LoVo (cell line): ENCODE measurements around the gene RAI1.
"Not testable (repeated sequence)": the region's sequence is repeated elsewhere in the genome, so short reads cannot be mapped to it uniquely, and the experiment has no call there.

Source experiments
- DNase-seq: peaks from one replicate; pipeline ENCODE4 v3.0.0-alpha.2; 2016; ENCODE audit warnings: low spot score

The RAI1 gene

DNA sequence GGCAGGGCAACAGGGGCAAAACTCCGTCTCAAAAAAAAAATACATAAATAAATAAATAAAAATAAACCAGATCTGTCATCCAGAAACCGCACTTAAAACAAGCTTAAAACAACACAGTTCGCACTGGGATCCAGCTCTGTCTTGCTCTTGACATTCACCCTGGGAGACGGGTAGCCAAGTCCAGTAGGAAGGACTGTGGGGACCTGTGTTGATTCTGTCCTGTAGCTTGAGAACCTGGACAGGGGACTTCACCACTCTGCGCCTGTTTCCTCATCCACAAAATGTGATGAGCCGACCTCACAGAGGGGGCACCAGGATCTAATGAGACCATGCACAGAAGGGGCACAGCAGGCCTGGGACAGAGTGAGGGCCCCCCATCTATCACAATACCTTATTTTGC, 1.5 kb upstream of the RAI1 start:
- DNase-seq = no peak

DNA sequence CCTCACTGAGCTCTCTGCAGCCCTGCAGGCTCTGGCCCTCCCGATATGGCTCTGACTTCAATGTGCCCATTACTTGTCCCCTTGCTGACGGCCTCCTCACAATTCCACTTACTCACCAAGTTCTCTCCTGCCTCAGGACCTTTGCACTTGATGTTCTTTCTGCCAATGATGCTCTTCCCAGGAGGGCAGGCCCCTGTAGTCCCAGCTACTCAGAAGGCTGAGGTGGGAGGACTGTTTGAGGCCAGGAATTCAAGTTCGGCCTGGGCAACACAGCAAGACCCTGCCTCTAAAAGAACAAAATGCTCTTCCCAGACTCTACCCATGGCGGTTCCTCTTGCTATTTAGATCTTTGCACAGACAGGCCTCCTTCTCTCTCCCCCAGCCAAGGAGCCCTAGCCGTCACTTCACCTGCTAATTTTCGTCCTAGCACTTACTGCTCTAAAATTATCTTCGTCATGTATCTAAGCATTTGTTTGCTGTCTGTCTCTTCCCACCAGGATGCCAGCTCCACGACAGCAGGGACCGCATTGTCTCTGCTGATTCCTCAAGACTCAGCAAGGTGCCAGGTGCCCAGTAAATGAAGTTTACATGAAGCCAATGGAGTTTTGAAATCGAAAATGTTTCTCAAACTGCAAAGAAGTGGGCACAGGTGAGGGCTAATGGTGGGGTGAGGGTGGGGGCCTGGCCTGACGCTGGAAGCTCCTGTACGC, 626 bp upstream of the RAI1 start:
- no peak for DNase-seq

DNA sequence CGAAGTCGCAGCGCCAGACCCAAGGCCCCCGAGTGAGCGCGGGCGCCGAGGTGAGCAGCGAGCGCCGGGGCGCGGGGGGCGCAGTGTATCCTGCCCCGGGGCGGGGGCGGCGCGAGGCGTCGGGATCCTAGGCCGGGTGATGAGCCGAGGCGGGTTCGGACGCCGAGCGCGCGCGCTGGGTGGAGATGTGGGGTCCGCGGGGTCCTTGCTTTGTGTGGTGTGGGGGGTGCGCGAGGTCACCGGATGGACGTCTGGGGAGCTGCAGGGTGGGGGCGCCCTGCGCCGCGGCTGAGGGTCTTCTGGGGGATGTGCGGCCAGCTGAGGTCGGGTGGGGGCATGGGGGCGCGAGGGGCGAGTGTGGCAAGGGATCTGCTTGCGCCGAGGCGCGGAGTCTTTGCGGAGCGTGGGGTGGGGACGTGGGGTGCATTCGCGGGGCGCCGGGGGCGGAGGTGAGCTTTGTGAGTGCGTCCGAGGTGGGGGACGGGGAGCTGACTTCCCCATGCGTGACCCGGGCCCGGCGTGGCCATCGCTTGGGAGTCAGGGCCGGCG, 560 bp downstream of the RAI1 start:
- no peak for DNase-seq

DNA sequence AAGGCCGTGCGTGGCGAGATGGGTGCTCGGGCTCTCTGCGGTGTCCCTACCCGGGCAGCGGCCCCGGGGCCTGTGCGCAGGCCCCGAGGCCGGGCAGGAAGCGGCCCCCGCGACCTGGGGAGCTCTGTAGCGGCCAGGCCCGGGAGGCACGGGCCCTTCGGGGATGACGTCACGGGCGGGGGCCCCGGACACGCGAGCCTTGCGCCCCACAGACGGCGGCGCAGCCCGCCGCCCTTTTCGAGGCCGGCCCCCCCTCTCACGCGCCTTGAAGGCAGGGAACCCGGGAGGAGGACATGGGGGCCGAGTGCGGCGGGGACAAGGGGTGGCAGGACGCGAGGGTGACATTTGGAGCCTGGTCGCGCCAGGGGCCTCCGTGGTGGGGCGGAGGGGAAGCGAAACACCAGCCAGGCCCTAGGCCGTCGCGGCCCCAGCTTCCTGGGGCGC, 1.1 kb downstream of the RAI1 start:
- peak; percentile 8 for DNase-seq

DNA sequence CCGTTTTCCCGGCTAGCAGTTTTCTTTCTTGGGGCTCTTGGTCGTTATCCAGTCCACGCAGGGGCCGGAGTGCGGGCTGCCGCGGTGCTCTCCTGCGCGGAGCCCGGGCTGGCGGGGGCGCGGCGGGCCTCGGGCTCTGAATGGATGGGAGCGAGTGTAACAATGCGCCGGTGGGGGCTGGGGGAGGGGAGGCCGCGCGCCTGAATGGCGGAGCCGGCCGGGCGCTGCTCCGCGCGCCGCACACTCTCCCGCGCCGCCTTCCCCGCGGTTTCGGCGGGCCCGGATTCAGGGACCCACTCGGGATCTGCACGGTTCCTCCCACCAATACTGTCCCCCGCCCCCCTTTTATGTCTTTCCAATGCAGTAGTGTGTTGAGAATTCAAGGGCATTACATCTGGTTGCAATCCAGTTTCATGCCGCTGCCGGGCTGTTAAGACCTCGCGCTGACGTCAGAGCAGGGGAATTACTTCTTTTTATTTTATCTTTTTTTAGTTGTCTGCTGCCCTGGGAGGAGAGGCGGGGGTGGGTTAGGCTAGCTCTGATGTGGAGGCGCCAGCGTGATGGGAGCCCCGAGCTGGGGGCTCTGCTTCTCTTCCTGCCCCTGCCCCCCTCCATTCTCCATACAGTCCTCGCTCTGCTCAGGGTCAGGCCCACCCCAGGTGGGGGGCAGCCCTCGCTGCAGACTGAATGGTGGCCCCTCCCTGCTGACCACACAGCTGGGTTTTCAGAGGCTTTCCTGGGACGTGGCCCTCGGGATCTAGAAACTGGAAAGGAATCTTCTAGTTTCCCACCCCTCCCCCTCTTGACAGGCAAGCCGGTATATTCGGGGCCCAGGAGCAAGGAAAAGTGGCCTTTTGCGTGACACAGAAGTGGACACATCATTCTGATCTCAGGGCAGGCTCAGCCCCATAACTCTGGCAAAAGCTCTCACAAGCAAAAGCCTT, 1.8 kb downstream of the RAI1 start:
- peak; percentile 52 for DNase-seq

DNA sequence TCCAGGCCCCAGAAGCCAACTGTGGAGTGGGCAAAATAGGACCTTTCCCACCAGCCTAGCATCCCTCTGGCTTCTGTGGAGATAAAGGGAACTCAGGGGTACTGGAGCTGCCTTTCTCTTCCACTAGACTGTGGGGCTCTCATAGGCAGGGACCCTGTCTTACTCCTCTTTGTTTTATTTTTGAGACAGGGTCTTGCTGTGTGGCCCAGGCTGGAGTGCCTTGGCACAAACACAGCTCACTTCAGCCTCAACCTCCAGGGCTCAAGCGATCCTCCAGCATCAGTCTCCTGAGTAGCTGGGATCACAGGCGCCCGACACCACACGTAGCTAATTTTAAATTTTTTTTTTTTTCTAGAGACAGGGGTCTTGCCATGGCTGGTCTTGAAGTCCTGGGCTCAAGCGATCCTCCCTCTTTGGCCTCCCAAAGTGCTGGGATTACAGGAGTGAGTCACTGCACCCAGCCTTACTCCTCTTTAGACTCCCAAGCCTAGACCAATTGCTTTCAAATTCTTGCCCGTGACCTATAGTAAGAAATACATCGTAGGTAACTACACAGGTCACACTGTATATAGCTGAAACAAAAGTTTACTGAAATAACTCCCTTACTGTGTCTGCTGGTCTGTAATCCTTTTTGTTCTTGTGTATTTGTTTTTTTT, 2.6 kb downstream of the RAI1 start:
- DNase-seq = no peak

DNA sequence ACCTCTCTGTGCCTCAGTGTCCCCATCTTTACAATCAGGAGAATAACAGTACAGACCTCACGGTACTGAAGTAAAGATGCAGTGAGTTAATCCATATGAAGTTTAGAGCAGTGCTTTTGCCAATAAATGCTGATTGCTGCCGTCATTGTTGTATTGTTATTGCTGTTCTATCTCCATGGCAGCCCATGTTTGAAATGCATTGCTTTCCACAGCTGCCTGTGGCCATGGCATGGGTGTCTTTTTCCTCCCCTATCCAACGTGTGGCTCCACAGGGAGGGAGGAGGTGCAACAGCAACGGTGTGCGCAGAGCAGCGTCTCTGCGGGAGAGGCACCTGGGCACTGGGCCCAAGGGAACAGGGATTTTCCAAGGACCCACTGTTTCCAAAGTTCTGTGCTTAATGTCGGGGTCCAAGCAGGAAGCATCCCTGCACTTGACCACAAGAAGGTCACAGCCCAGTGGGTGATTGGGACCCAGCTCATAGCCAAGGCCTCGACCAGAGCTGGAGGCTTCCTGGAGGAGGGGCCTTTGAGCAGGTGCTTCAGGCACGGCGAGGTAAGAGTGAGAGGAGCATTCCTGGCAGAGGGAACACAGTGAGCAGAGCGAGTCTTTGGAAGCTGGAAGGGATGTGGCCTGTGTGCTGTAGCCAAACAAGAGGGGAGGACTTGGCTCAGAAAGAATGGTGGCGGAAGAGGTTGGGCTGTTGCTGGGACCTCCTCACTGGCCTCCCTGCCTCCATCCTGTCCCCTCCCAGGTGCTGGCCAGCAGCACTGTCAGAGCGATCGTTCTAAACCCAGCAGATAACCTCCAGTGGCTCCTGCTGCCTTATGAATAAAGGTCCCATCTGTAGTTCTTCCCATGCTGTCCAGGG, 3.9 kb downstream of the RAI1 start:
- DNase-seq = no peak

DNA sequence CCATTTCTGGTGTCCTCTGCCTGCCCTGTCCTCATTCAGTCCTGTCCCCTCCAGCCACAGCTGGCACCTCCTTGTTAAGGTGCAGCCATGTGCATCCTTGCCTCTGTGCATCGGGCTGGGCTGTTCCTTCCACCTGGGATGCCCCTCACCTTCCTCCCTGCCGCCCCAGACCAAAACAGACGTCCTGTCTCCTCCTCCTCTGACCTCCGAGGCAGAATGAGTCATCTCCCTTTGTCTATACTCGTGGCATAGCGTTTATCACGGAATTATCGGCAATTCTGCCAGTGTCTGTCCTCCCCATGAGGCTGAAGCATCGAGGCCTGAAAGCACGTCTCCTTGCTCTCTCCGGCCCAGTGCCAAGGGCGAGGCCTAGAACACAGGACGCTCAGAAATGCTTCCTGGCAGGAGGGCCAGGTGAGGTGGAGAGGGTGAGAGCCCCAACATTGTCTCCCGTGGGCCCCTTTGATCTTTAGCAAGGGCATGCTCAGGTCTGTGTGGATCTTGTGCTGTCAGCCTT, 4.6 kb downstream of the RAI1 start:
- DNase-seq = peak; percentile 41

DNA sequence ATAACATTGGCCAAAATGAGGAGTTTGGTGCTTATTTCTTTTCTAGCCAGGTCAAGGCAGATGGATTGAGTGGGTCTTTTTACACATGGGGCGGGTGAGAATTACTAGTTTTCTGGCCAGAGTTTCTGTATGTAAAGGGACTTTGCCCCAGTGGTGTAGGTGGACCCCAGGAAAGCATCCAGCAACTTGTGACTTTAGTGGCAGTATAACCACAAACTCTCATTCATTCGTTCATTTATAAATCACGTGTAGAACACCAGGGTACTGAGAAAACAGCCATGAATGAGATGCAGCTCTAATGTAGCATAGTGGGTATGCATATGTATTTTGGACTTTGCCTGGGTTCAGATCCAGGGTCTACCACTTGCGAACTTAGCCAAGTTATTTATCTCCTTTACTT, 8.1 kb downstream of the RAI1 start:
- no peak for DNase-seq

DNA sequence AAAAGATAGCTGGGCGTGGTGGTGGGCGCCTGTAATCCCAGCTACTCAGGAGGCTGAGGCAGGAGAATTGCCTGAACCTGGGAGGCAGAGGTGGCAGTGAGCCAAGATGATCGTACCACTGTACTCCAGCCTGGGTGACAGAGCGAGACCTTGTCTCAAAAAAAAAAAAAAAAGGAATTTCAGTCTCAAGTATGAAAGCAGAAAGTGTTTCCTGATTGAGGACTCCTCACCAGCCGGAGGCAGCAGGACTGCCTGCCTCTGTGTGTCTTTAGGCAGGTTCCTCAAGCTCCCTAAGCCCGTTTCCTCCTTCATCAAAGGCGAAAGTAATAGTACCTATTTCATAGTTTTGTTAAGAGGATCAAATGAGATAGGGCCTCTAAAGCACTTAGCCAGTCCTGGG, 9.0 kb downstream of the RAI1 start:
- DNase-seq = not testable (repeated sequence)

DNA sequence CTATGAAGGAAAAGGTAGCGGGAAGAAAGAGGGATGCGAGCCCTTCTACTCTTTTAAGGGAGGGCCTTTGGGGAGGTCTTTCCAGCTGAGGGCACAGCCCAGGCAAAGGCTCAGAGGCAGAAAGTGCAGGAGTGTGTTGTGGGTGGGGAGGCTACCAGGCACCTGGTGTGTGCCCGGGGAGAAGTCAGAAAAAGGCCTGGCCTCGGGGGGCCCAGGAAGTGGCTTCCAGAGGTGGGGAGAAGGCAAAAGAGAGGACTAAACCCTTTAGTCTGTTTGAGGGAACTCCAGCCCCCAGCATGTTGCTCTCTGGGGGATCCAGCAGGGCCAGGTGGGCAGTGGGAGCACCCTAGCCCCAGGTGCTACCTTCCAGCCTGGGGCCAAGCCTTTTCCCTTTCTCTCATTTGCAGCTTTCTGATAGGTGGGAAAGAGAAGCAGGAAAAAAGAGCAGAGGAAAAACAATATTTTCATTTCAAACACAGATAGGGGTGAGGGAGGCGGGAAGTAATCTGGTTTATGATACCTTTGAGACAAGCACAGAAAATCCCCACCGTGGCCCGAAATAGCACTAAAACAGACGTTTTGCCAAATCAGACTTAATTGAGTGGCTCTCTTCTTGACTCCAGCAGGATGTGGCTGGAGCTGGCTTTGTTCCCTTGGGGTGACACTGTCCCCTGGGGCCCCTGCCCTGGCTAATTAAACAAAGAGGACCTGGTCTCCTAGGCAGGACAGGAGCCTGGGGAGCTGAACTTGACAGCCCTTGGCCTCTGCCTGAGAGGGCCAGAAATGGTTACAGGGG, 10.4 kb downstream of the RAI1 start:
- no peak for DNase-seq

DNA sequence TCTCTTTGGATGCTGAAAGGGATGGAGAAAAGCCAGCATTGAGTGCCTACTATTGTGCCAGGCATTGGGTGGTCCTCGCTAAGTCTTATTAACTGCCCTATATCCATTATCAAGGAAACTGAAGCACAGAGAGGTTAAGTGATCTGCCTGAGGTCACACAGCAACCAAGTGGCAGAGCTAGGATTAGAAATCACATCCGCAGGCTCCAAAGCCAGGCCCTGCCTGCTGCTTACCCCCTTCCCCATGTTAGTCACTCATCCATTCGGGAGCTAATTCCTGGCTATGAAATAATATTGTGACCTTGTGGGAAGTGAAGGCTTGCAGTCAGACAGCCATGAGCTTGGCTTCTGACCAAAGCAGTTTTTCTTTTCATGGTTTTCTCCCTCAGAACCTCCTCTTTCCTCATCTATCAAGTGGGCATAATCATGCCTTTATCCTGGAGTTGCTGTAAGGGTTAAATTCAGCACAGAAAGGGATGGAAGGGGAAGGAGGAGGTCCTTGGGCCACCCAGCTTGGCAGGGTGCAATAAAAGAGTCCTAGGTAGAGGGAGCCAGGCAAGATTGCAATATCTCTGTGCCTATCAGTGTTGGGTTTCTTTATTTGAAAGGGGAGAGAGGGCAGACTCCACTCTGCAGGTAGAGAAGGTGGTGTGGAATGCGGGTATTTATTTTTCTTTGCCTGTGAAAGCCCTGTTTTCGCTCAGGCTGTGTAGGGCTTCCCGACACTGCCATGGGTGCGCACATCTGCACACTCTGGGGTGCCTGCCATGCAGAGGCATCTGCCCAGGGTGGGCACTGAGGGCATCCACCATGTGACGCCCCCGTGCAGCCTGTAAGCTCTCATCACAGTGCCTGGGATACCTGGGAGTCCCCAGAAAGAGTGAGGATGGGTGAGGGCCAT, 11.3 kb downstream of the RAI1 start:
- no peak for DNase-seq

DNA sequence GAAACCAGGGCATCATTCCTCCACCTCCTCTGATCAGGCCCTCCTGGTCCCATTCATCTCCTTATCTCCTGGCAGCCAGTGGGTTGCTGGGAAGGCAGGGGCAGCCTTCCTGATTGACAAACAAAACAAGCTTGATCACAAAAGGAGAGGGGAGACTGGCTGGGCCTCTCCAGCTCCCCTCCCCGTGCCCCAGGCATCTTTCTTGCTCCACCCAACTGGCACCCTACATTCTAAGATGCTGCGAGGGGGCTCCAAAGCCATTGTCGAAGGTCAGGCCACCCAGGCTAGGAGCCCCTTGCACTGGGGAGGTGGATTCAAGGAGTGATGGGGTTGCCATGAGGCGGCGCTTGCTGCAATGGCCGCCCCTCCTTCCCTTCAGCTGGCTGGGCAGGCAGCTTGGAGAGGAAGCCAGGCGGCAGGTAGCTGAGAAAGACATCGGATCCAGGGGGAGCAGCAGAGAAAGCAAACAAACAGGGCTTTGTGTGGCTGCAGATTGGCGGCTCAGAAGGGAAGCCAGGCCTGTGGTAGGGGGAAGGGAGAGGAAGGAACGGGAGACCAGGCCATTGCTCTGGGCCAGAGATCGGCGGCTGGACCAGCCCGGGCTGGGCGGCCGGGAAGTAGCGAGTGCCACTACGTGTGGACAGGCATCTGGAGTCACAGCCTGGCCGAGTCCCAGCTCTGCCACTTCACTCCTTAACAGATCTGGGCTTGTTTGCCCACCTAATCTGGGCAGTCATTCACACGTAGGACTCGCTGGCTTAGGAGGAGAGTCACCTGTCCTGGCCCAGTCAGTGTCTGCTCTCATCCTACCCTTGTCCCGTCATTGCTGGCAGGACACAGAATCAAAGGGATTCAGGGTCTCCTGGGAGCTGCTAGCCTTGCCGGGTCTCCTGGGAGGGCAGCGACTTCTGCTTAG, 12.3 kb downstream of the RAI1 start:
- DNase-seq = peak; percentile 6

DNA sequence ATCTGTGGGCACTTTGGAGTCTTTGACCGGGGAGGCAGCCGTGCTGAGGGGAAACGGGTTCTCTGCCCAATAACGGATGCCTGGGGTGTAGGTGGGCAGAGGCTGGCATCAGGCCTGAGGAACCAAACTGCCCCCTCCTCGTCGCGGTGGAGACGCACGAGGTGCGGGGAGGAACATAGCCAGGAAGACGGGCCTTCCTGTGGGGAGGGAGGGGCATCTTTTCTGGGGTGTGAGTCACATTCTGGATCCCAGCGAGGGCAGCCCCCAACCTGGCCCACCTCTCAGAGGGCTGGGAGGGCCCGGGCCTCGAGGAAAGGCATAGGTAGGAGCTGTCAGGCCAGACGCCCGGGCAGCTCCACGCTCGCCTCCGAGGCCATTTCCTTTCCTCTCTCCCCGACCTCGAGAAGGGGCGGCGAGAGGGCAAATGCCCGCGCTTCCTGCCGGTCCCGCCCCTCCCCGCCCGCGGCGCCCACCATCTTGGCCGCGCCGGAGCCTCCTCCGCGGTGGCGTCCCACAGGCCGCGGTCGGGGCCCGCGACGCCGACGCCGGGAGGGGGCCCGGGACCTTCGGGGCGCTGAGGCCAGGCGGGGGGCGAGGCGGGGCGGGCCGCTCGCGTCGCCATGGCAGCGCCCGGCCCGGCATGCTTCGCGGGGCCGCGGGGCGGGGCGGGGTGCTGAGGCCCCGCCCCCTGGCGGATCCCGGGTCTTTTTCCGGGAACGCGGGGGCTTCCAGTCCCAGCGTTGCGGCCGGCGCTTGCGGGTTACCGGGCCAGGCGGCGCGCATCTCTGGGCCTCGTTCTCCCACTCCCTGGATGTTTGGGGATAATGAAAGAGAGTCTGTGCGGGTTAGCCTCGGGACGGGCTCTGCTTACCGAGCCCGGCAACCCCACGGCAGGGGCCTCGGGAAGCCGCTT, 13.2 kb downstream of the RAI1 start:
- DNase-seq = peak; percentile 60

DNA sequence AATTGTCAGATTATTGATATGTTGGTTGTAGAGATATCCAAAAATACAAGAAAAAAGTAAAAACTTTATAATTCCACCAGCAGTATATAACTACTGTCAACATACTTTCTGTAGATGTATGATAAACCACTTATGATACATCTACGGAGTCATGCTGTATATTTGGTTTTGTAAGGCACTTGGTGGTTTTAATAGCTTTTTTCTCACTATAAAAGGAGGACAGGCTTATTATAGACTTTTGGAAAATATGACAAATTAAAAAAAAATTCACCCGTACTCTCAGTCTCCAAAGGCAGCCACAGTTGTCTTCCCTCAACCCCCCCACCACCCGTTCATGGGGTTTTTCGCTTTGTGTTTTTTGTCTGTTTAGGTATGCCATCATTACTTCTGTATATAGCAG, 14.8 kb downstream of the RAI1 start:
- no peak for DNase-seq

DNA sequence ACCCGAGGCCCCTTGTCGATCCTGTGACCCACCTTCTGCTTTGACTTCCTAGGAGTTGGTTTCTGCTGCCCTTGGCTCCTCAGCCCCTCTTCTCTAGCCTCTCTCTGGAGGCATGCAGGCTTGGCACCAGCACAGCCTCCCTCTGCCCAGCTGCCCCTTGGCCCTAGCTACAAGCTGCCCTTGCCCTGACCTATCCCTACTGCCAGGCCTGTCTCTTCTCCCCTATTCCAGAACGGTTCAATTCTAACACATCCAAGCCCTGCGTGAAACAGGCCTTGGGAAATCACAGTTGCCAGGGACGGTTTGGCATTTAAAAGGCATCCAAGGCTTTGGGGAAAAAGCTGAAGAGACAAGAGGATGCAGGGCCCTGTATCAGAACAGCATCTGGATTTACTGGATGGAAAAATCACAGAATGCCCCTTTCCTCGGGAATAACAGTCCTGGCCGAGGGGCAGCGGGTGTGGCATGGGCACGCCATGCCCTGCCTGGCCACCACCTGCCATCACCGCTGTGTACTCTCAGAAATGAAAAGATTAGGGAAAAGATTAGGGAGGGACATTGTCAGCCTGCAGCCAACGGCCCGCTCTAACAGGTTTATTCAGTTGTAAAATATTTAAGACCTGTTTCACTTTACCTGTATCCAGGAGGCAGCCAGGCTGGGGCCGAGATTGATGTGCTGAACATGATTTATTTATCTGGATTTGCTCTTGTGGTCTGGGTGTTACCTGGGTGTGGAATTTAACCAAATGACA, 15.8 kb downstream of the RAI1 start:
- DNase-seq = no peak
